ENCODE results near the gene GALNTL6. TPM values are rescaled to one million over a fixed set of nuclear protein-coding genes. Genes with fewer than 3 reads are reported as not detected.

Gene GALNTL6
- total RNA-seq = 0.13 and 0.14 TPM in 2 replicates

DNA sequence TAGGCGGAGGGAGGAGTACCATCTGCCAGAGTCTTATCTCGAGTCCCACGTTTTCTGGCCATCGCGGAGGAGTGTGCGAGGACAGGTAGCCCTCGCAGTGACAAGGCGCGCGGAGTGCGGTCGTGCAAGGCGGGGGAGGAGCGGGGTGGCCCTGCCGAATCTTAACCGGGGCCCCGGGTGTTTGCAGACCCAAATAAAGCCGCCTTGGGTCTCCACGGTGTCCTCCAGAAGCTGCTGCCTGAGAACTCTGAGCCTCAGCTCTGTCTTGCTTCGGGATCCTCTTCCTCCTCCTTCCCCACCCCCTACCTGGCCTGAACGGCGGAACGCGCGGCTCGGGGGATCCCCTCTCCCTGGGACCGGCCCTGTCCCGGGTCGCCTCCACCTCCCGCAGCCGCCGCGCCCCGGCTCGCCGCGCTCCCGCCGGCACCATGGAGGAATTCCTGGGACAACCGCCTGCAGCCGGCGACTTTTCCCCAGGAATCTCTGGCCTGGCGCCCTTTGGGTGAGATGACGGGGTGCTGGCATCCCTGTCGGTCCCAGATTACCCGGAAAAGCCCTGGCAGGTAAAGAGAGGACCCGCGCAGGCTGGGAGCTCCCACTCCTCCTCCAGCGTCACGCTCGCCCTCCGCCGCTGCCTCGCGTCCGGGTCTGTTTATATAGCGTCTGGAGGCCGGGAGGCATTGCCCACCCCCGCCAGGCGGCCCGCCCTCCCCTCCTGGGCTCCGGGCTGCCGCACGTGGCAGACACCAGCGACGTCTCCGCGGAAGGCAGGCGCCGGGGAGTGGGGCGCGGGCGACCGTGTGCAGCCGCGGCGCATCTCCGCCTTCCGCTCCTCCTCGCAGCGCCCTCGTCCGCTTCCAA lies at the start of gene GALNTL6:
Gene GALNTL6, plus strand, starts transcription at position 740 of the 861 bp plus-strand sequence.
- TF ChIP-seq, protein P1, sequence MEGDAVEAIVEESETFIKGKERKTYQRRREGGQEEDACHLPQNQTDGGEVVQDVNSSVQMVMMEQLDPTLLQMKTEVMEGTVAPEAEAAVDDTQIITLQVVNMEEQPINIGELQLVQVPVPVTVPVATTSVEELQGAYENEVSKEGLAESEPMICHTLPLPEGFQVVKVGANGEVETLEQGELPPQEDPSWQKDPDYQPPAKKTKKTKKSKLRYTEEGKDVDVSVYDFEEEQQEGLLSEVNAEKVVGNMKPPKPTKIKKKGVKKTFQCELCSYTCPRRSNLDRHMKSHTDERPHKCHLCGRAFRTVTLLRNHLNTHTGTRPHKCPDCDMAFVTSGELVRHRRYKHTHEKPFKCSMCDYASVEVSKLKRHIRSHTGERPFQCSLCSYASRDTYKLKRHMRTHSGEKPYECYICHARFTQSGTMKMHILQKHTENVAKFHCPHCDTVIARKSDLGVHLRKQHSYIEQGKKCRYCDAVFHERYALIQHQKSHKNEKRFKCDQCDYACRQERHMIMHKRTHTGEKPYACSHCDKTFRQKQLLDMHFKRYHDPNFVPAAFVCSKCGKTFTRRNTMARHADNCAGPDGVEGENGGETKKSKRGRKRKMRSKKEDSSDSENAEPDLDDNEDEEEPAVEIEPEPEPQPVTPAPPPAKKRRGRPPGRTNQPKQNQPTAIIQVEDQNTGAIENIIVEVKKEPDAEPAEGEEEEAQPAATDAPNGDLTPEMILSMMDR (IDR thresholded peaks at IDR 0.05; ENCODE audit: insufficient read depth, low read length, poor library complexity, severe bottlenecking) = no peak
- Histone ChIP-seq H3K36me3 (ENCODE audit: control insufficient read depth, insufficient read depth, low read length) (no peaks in the 10 kb centered on the region), H3K27me3 (ENCODE audit: control insufficient read depth, insufficient read depth, low read length) (peaks cover 18% of the 10 kb centered on the region), H3K4me3 (ENCODE audit: low read depth, low read length) (peak within 1 kb of the TSS; percentile 52)
- DNase-seq (ENCODE audit: low read depth) = no peak

DNA sequence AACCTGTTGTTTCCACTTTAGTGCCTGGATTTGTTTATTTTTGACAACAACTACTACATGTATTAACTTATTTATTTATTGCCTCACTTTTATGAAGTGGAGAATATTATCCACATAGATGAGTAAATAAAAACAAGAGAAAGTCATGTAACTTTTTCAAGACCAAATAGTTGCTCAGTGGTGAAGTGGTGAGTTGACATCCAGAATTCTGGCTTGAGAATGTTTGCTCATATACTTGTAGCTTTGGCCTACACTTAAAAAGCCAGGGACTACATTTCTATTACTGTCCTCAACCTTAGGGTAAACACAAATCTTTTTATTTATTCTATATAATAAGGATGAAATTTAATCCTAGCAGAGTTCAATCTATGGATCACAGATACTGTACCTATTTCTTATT lies 47.7 kb upstream of the GALNTL6 start:
- TF ChIP-seq, protein P1 (IDR thresholded peaks at IDR 0.05; ENCODE audit: insufficient read depth, low read length, poor library complexity, severe bottlenecking) = no peak
- Histone ChIP-seq H3K36me3 (ENCODE audit: control insufficient read depth, insufficient read depth, low read length) (no peaks in the 10 kb centered on the region), H3K27me3 (ENCODE audit: control insufficient read depth, insufficient read depth, low read length) (no peaks in the 10 kb centered on the region), H3K4me3 (ENCODE audit: low read depth, low read length) (no peak overlapping the region)
- no peak for DNase-seq (ENCODE audit: low read depth)

DNA sequence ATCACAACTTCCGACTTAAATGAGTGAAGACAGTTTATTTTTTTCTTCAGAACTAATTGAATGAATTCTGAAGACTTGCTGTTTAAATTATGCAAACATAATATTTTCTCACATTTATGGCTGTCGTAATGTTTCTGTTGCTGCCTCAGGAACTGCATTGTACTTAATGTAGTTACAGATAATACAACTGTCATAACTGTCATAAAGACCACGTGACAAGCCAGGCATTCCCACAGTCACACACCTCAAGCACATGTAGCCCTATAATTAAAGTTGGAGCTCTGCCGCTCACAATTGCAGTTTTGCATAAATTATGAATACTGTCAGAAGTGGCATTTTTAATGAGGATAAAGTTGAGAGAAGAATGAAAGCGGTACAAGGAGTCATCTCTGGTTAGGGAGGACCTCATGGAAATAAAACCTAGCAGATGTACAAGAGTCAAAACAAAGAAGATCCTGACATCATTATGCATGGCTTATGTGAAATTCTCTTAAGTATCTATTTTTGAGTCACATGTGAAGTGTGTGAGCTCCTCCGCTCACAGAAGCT lies 38.5 kb upstream of the GALNTL6 start:
- Histone ChIP-seq H3K4me3 (ENCODE audit: low read depth, low read length) (no peak overlapping the region), H3K36me3 (ENCODE audit: control insufficient read depth, insufficient read depth, low read length) (no peaks in the 10 kb centered on the region), H3K27me3 (ENCODE audit: control insufficient read depth, insufficient read depth, low read length) (no peaks in the 10 kb centered on the region)
- TF ChIP-seq, protein P1 (IDR thresholded peaks at IDR 0.05; ENCODE audit: insufficient read depth, low read length, poor library complexity, severe bottlenecking) = no peak
- DNase-seq (ENCODE audit: low read depth) = no peak

DNA sequence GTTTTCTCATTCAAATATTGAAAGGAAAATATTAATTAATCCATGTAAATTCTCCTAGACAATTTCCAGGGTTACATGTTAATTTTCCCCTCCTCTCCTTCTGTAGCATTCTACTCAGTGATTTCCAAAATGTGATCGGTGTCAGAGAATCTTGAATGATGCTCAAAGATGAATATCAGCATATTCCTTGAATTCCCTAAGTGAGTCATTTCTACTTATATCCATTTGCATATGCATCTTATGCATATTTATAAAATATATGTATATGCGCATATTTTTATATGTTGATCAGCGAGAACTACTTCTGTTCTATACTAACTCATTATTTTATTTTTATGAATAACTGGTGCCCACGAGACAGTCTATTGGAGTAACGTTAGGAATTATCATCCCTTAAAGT lies 33.9 kb upstream of the GALNTL6 start:
- TF ChIP-seq, protein P1 (IDR thresholded peaks at IDR 0.05; ENCODE audit: insufficient read depth, low read length, poor library complexity, severe bottlenecking) = no peak
- no peak overlapping the region for H3K4me3 ChIP-seq (ENCODE audit: low read depth, low read length)
- H3K36me3 ChIP-seq (ENCODE audit: control insufficient read depth, insufficient read depth, low read length) = no peaks in the 10 kb centered on the region
- no peaks in the 10 kb centered on the region for H3K27me3 ChIP-seq (ENCODE audit: control insufficient read depth, insufficient read depth, low read length)
- DNase-seq (ENCODE audit: low read depth) = no peak

DNA sequence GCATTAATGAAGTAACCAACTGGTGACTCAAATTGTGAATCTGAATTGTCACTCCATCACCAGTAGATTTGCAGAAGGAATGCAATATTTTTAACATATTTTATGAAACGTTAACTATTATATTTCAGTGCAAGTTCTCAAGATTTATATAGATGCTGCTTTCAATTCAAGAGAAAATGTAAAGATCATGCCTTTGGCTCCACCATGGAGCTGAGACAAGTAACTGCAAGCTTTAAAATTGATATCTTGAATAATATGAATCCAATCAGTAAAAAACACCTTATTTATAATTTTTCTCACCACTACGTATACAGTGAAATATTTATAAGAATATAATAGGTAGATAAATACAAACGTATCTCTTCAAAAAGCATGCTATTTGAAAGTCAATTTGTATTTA lies 27.8 kb upstream of the GALNTL6 start:
- TF ChIP-seq, protein P1 (IDR thresholded peaks at IDR 0.05; ENCODE audit: insufficient read depth, low read length, poor library complexity, severe bottlenecking) = no peak
- H3K27me3 ChIP-seq (ENCODE audit: control insufficient read depth, insufficient read depth, low read length) = no peaks in the 10 kb centered on the region

More for the DNA sequence above, 27.8 kb upstream of the GALNTL6 start:
- no peaks in the 10 kb centered on the region for H3K36me3 ChIP-seq (ENCODE audit: control insufficient read depth, insufficient read depth, low read length)
- no peak overlapping the region for H3K4me3 ChIP-seq (ENCODE audit: low read depth, low read length)
- DNase-seq (ENCODE audit: low read depth) = no peak

Data from kidney epithelial cell (primary cell).